ENCODE results near the gene C5.

C5 gene

GRCh38 chr9:120917929-120918762 is 131.9 kb downstream of the C5 start:
- Histone ChIP-seq H3K27ac (no peak overlapping the region), H3K4me1 (ENCODE audit: control insufficient read depth in 1 of 2, insufficient read depth in 1 of 2, low read depth in 1 of 2, low read length in 1 of 2) (no peaks in the 10 kb centered on the region), H3K36me3 (peaks cover 74% of the 10 kb centered on the region), H3K27me3 (no peaks in the 10 kb centered on the region), H3K4me3 (ENCODE audit: low read depth in 1 of 2, low read length in 1 of 2) (no peak overlapping the region), H3K9me3 (no peaks in the 10 kb centered on the region)
- no peak for TF ChIP-seq CTCF (IDR thresholded peaks at IDR 0.05)

GRCh38 chr9:120916991-120917880 is 132.8 kb downstream of the C5 start:
- H3K27ac ChIP-seq = no peak overlapping the region

GRCh38 chr9:120916588-120916987 is 133.5 kb downstream of the C5 start:
- H3K9me3 ChIP-seq = no peaks in the 10 kb centered on the region
- H3K36me3 ChIP-seq = peaks cover 73% of the 10 kb centered on the region
- H3K4me3 ChIP-seq (ENCODE audit: low read depth in 1 of 2, low read length in 1 of 2) = no peak overlapping the region
- H3K27ac ChIP-seq = no peak overlapping the region
- H3K4me1 ChIP-seq (ENCODE audit: control insufficient read depth in 1 of 2, insufficient read depth in 1 of 2, low read depth in 1 of 2, low read length in 1 of 2) = no peaks in the 10 kb centered on the region
- H3K27me3 ChIP-seq = no peaks in the 10 kb centered on the region
- no peak for TF ChIP-seq CTCF (IDR thresholded peaks at IDR 0.05)

More at GRCh38 chr9:120916991-120917880, 132.8 kb downstream of the C5 start:
- Histone ChIP-seq H3K27me3 (no peaks in the 10 kb centered on the region), H3K36me3 (peaks cover 73% of the 10 kb centered on the region), H3K9me3 (no peaks in the 10 kb centered on the region), H3K4me3 (ENCODE audit: low read depth in 1 of 2, low read length in 1 of 2) (no peak overlapping the region), H3K4me1 (ENCODE audit: control insufficient read depth in 1 of 2, insufficient read depth in 1 of 2, low read depth in 1 of 2, low read length in 1 of 2) (no peaks in the 10 kb centered on the region)
- no peak for TF ChIP-seq CTCF (IDR thresholded peaks at IDR 0.05)

- Histone ChIP-seq H3K4me3 (ENCODE audit: low read depth in 1 of 2, low read length in 1 of 2) (no peak overlapping the region), H3K36me3 (peaks cover 76% of the 10 kb centered on the region), H3K4me1 (ENCODE audit: control insufficient read depth in 1 of 2, insufficient read depth in 1 of 2, low read depth in 1 of 2, low read length in 1 of 2) (no peaks in the 10 kb centered on the region), H3K27me3 (no peaks in the 10 kb centered on the region), H3K9me3 (no peaks in the 10 kb centered on the region), H3K27ac (no peak overlapping the region)
- no peak for TF ChIP-seq CTCF (IDR thresholded peaks at IDR 0.05)
Measured at GRCh38 chr9:120915854-120916470, 134.1 kb downstream of the C5 start.

- no peak for TF ChIP-seq CTCF (IDR thresholded peaks at IDR 0.05)
- no peaks in the 10 kb centered on the region for H3K9me3 ChIP-seq
- H3K4me3 ChIP-seq (ENCODE audit: low read depth in 1 of 2, low read length in 1 of 2) = no peak overlapping the region
- H3K4me1 ChIP-seq (ENCODE audit: control insufficient read depth in 1 of 2, insufficient read depth in 1 of 2, low read depth in 1 of 2, low read length in 1 of 2) = no peaks in the 10 kb centered on the region
- no peaks in the 10 kb centered on the region for H3K27me3 ChIP-seq
- H3K27ac ChIP-seq = no peak overlapping the region
- peaks cover 76% of the 10 kb centered on the region for H3K36me3 ChIP-seq
Measured at GRCh38 chr9:120914953-120915352, 135.1 kb downstream of the C5 start.

Data from neutrophil (primary cell).